ENCODE measurements around the gene STX3. TPM values are rescaled to one million over a fixed set of nuclear protein-coding genes. Genes with fewer than 3 reads are reported as not detected.

The STX3 gene
- total and polyA plus RNA-seq, 2 of the 13 experiments (the other 11 are each of a cell fraction or from before 2014, with no cell fraction given), result 16.5 to 24.0 TPM

DNA sequence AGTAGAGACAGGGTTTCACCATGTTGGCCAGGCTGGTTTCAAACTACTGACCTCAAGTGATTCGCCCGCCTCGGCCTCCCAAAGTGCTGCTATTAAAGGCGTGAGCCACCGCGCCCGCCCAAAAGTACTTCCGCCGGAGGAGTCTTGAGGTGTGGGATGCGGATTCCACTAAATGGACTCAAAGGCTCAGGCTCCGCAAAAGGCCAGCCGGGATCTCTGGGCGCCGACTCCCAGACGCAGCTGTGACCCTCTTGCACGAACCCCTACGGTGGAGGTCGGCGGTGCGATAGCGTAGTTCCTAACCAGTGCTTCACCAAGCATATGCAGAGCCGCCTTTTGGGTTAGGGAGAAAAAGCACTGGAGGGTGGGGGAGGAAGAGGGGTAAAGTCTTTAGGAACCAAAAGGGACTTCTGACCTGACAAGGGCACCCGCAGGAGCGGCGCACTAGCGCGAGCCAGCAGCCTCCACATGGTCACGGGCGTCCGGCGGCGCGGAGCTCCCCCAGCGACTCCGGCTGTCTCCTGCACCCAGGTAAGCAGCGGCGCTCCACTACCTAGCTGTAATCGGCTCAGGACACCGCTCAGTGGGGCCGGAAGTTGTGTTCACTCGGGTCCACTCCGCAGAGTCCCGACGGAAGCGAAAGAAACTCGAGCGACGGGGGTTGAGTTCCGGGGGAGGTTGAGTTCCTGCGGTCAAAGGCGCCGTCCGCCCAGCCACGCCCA lies 55.2 kb downstream of the STX3 start, which contains the start of gene MRPL16 (continued):
- TF ChIP-seq, protein P1, sequence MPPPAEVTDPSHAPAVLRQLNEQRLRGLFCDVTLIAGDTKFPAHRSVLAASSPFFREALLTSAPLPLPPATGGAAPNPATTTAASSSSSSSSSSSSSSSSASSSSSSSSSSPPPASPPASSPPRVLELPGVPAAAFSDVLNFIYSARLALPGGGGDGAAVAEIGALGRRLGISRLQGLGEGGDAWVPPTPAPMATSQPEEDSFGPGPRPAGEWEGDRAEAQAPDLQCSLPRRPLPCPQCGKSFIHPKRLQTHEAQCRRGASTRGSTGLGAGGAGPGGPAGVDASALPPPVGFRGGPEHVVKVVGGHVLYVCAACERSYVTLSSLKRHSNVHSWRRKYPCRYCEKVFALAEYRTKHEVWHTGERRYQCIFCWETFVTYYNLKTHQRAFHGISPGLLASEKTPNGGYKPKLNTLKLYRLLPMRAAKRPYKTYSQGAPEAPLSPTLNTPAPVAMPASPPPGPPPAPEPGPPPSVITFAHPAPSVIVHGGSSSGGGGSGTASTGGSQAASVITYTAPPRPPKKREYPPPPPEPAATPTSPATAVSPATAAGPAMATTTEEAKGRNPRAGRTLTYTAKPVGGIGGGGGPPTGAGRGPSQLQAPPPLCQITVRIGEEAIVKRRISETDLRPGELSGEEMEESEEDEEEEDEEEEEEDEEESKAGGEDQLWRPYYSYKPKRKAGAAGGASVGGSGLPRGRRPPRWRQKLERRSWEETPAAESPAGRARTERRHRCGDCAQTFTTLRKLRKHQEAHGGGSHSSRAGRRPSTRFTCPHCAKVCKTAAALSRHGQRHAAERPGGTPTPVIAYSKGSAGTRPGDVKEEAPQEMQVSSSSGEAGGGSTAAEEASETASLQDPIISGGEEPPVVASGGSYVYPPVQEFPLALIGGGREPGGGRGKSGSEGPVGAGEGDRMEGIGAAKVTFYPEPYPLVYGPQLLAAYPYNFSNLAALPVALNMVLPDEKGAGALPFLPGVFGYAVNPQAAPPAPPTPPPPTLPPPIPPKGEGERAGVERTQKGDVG (CRISPR knock-in tag; IDR thresholded peaks at IDR 0.05; ENCODE audit: borderline replicate concordance), result no peak; the same call in 1 of the 2 replicates
- TF ChIP-seq RFXANK (CRISPR knock-in tag; IDR thresholded peaks at IDR 0.05) (no peak), ZNF790 (CRISPR knock-in tag; IDR thresholded peaks at IDR 0.05; ENCODE audit: borderline replicate concordance) (no peak), ZNF34 (CRISPR knock-in tag; IDR thresholded peaks at IDR 0.05; ENCODE audit: borderline replicate concordance) (peak; percentile 69; the same call in 1 of the 2 replicates), ZNF589 (CRISPR knock-in tag; conservative IDR thresholded peaks at IDR 0.05) (no peak), RFX5 (IDR thresholded peaks at IDR 0.05; ENCODE audit: low read depth, low read length) (no peak), ARNTL (CRISPR knock-in tag; IDR thresholded peaks at IDR 0.05) (no peak), HDAC2 (CRISPR knock-in tag; IDR thresholded peaks at IDR 0.05) (peak; percentile 63; the same call in 1 of the 2 replicates), HES4 (CRISPR knock-in tag; IDR thresholded peaks at IDR 0.05; ENCODE audit: borderline replicate concordance) (no peak), ZNF619 (CRISPR knock-in tag; IDR thresholded peaks at IDR 0.05) (no peak), RXRB (CRISPR knock-in tag; IDR thresholded peaks at IDR 0.05; ENCODE audit: borderline replicate concordance) (peak; percentile 66), ZNF484 (CRISPR knock-in tag; IDR thresholded peaks at IDR 0.05; ENCODE audit: borderline replicate concordance, low read depth) (no peak), KLF15 (CRISPR knock-in tag; IDR thresholded peaks at IDR 0.05; ENCODE audit: borderline replicate concordance) (no peak), ZNF598 (CRISPR knock-in tag; IDR thresholded peaks at IDR 0.05; ENCODE audit: borderline replicate concordance) (peak; percentile 74), ZNF24 (IDR thresholded peaks at IDR 0.05) (peak; percentile 51; the same call in 1 of the 2 replicates)
- TF ChIP-seq, protein P2, sequence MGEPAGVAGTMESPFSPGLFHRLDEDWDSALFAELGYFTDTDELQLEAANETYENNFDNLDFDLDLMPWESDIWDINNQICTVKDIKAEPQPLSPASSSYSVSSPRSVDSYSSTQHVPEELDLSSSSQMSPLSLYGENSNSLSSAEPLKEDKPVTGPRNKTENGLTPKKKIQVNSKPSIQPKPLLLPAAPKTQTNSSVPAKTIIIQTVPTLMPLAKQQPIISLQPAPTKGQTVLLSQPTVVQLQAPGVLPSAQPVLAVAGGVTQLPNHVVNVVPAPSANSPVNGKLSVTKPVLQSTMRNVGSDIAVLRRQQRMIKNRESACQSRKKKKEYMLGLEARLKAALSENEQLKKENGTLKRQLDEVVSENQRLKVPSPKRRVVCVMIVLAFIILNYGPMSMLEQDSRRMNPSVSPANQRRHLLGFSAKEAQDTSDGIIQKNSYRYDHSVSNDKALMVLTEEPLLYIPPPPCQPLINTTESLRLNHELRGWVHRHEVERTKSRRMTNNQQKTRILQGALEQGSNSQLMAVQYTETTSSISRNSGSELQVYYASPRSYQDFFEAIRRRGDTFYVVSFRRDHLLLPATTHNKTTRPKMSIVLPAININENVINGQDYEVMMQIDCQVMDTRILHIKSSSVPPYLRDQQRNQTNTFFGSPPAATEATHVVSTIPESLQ (CRISPR knock-in tag; conservative IDR thresholded peaks at IDR 0.05), result no peak
- TF ChIP-seq, protein P3, sequence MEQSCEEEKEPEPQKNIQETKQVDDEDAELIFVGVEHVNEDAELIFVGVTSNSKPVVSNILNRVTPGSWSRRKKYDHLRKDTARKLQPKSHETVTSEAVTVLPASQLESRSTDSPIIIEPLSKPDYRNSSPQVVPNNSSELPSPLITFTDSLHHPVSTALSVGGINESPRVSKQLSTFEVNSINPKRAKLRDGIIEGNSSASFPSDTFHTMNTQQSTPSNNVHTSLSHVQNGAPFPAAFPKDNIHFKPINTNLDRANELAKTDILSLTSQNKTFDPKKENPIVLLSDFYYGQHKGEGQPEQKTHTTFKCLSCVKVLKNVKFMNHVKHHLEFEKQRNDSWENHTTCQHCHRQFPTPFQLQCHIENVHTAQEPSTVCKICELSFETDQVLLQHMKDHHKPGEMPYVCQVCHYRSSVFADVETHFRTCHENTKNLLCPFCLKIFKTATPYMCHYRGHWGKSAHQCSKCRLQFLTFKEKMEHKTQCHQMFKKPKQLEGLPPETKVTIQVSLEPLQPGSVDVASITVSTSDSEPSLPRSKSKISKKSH (CRISPR knock-in tag; IDR thresholded peaks at IDR 0.05; ENCODE audit: borderline replicate concordance), result peak; percentile 96
- TF ChIP-seq, protein P4, sequence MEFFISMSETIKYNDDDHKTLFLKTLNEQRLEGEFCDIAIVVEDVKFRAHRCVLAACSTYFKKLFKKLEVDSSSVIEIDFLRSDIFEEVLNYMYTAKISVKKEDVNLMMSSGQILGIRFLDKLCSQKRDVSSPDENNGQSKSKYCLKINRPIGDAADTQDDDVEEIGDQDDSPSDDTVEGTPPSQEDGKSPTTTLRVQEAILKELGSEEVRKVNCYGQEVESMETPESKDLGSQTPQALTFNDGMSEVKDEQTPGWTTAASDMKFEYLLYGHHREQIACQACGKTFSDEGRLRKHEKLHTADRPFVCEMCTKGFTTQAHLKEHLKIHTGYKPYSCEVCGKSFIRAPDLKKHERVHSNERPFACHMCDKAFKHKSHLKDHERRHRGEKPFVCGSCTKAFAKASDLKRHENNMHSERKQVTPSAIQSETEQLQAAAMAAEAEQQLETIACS (CRISPR knock-in tag; IDR thresholded peaks at IDR 0.05), result no peak
- TF ChIP-seq, protein P5, sequence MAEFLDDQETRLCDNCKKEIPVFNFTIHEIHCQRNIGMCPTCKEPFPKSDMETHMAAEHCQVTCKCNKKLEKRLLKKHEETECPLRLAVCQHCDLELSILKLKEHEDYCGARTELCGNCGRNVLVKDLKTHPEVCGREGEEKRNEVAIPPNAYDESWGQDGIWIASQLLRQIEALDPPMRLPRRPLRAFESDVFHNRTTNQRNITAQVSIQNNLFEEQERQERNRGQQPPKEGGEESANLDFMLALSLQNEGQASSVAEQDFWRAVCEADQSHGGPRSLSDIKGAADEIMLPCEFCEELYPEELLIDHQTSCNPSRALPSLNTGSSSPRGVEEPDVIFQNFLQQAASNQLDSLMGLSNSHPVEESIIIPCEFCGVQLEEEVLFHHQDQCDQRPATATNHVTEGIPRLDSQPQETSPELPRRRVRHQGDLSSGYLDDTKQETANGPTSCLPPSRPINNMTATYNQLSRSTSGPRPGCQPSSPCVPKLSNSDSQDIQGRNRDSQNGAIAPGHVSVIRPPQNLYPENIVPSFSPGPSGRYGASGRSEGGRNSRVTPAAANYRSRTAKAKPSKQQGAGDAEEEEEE (CRISPR knock-in tag; IDR thresholded peaks at IDR 0.05; ENCODE audit: borderline replicate concordance), result no peak
